ENCODE data around the gene PSMD3. TPM values are rescaled to one million over a fixed set of nuclear protein-coding genes. Genes with fewer than 3 reads are reported as not detected.

Gene PSMD3
- total and polyA plus RNA-seq, 9 donors: 67.6 to 110 (median 94.3) TPM

- no peak for DNase-seq
- Histone ChIP-seq H3K27me3 (ENCODE audit: control insufficient read depth, insufficient read depth, low read length) (no peaks in the 10 kb centered on the region), H3K9me3 (replicated peaks; ENCODE audit: control insufficient read depth, low read depth, low read length) (no peaks in the 10 kb centered on the region), H3K4me3 (ENCODE audit: low read length) (no peak overlapping the region), H3K36me3 (ENCODE audit: control insufficient read depth, insufficient read depth, low read length) (no peaks in the 10 kb centered on the region), H3K4me1 (ENCODE audit: control insufficient read depth, insufficient read depth, low read length) (peaks cover 23% of the 10 kb centered on the region), H3K27ac (ENCODE audit: low read length) (no peak overlapping the region)
- no CpG with 5 or more reads among the region's 4 CpGs for WGBS (ENCODE audit: insufficient coverage)
These were observed 25.7 kb upstream of the PSMD3 start for GRCh38 chr17:39954876-39955275.

GRCh38 chr17:39955726-39956225, 24.8 kb upstream of the PSMD3 start:
- no peaks in the 10 kb centered on the region for H3K27me3 ChIP-seq (ENCODE audit: control insufficient read depth, insufficient read depth, low read length)
- WGBS (ENCODE audit: insufficient coverage): no CpG with 5 or more reads among the region's 4 CpGs
- H3K4me1 ChIP-seq (ENCODE audit: control insufficient read depth, insufficient read depth, low read length): peaks cover 19% of the 10 kb centered on the region
- no peak for DNase-seq
- H3K27ac ChIP-seq (ENCODE audit: low read length): no peak overlapping the region
- H3K36me3 ChIP-seq (ENCODE audit: control insufficient read depth, insufficient read depth, low read length): no peaks in the 10 kb centered on the region
- H3K9me3 ChIP-seq (replicated peaks; ENCODE audit: control insufficient read depth, low read depth, low read length): no peaks in the 10 kb centered on the region
- no peak overlapping the region for H3K4me3 ChIP-seq (ENCODE audit: low read length)

- Histone ChIP-seq H3K27me3 (ENCODE audit: control insufficient read depth, insufficient read depth, low read length) (peaks cover 6% of the 10 kb centered on the region), H3K4me3 (ENCODE audit: low read length) (no peak overlapping the region), H3K9me3 (replicated peaks; ENCODE audit: control insufficient read depth, low read depth, low read length) (no peaks in the 10 kb centered on the region), H3K4me1 (ENCODE audit: control insufficient read depth, insufficient read depth, low read length) (peaks cover 3% of the 10 kb centered on the region), H3K36me3 (ENCODE audit: control insufficient read depth, insufficient read depth, low read length) (no peaks in the 10 kb centered on the region), H3K27ac (ENCODE audit: low read length) (no peak overlapping the region)
- no peak for DNase-seq
- WGBS (ENCODE audit: insufficient coverage): 42% methylated on average over 5 of the region's 8 CpGs
These were observed 20.0 kb upstream of the PSMD3 start for GRCh38 chr17:39960524-39961041.

GRCh38 chr17:39962642-39963220, 17.9 kb upstream of the PSMD3 start, which contains the start of gene GSDMA:
Gene GSDMA, plus strand, starts transcription at chr17:39963004. Its CDS starts 2,684 bp downstream, at chr17:39965688.
- Histone ChIP-seq H3K4me3 (ENCODE audit: low read length) (no peak within 1 kb of the TSS), H3K36me3 (ENCODE audit: control insufficient read depth, insufficient read depth, low read length) (no peaks in the 10 kb centered on the region), H3K27ac (ENCODE audit: low read length) (no peak within 1 kb of the TSS), H3K4me1 (ENCODE audit: control insufficient read depth, insufficient read depth, low read length) (peaks cover 3% of the 10 kb centered on the region), H3K27me3 (ENCODE audit: control insufficient read depth, insufficient read depth, low read length) (peaks cover 11% of the 10 kb centered on the region), H3K9me3 (replicated peaks; ENCODE audit: control insufficient read depth, low read depth, low read length) (no peaks in the 10 kb centered on the region)
- 76% methylated on average over 2 of the region's 6 CpGs for WGBS (ENCODE audit: insufficient coverage)
- DNase-seq: no peak

- no peak for DNase-seq
- peaks cover 14% of the 10 kb centered on the region for H3K27me3 ChIP-seq (ENCODE audit: control insufficient read depth, insufficient read depth, low read length)
- no peaks in the 10 kb centered on the region for H3K36me3 ChIP-seq (ENCODE audit: control insufficient read depth, insufficient read depth, low read length)
- 79% methylated on average over 5 of the region's 6 CpGs for WGBS (ENCODE audit: insufficient coverage)
- no peaks in the 10 kb centered on the region for H3K9me3 ChIP-seq (replicated peaks; ENCODE audit: control insufficient read depth, low read depth, low read length)
- no peak overlapping the region for H3K4me3 ChIP-seq (ENCODE audit: low read length)
- peaks cover 3% of the 10 kb centered on the region for H3K4me1 ChIP-seq (ENCODE audit: control insufficient read depth, insufficient read depth, low read length)
- no peak overlapping the region for H3K27ac ChIP-seq (ENCODE audit: low read length)
These were observed 16.8 kb upstream of the PSMD3 start for GRCh38 chr17:39963829-39964228.

- H3K36me3 ChIP-seq (ENCODE audit: control insufficient read depth, insufficient read depth, low read length): no peaks in the 10 kb centered on the region
- 43% methylated on average over 7 of the region's 8 CpGs for WGBS (ENCODE audit: insufficient coverage)
- no peak overlapping the region for H3K4me3 ChIP-seq (ENCODE audit: low read length)
- H3K4me1 ChIP-seq (ENCODE audit: control insufficient read depth, insufficient read depth, low read length): no peaks in the 10 kb centered on the region
- no peak overlapping the region for H3K27ac ChIP-seq (ENCODE audit: low read length)
- H3K9me3 ChIP-seq (replicated peaks; ENCODE audit: control insufficient read depth, low read depth, low read length): no peaks in the 10 kb centered on the region
- DNase-seq: no peak
- H3K27me3 ChIP-seq (ENCODE audit: control insufficient read depth, insufficient read depth, low read length): peaks cover 21% of the 10 kb centered on the region
These were observed 15.4 kb upstream of the PSMD3 start for GRCh38 chr17:39965017-39965699.

GRCh38 chr17:39966771-39967170, 13.8 kb upstream of the PSMD3 start:
- Histone ChIP-seq H3K4me3 (ENCODE audit: low read length) (no peak overlapping the region), H3K9me3 (replicated peaks; ENCODE audit: control insufficient read depth, low read depth, low read length) (no peaks in the 10 kb centered on the region), H3K36me3 (ENCODE audit: control insufficient read depth, insufficient read depth, low read length) (no peaks in the 10 kb centered on the region), H3K27ac (ENCODE audit: low read length) (no peak overlapping the region), H3K27me3 (ENCODE audit: control insufficient read depth, insufficient read depth, low read length) (peaks cover 34% of the 10 kb centered on the region), H3K4me1 (ENCODE audit: control insufficient read depth, insufficient read depth, low read length) (no peaks in the 10 kb centered on the region)
- no peak for DNase-seq
- 92% methylated on average over 2 of the region's 6 CpGs for WGBS (ENCODE audit: insufficient coverage)

- WGBS (ENCODE audit: insufficient coverage): 33% methylated on average over 1 of the region's 2 CpGs
- Histone ChIP-seq H3K4me1 (ENCODE audit: control insufficient read depth, insufficient read depth, low read length) (no peaks in the 10 kb centered on the region), H3K9me3 (replicated peaks; ENCODE audit: control insufficient read depth, low read depth, low read length) (no peaks in the 10 kb centered on the region), H3K27ac (ENCODE audit: low read length) (no peak overlapping the region), H3K36me3 (ENCODE audit: control insufficient read depth, insufficient read depth, low read length) (no peaks in the 10 kb centered on the region), H3K27me3 (ENCODE audit: control insufficient read depth, insufficient read depth, low read length) (peaks cover 37% of the 10 kb centered on the region), H3K4me3 (ENCODE audit: low read length) (no peak overlapping the region)
- DNase-seq: no peak
These were observed 11.8 kb upstream of the PSMD3 start for GRCh38 chr17:39968761-39969160.

- Histone ChIP-seq H3K36me3 (ENCODE audit: control insufficient read depth, insufficient read depth, low read length) (no peaks in the 10 kb centered on the region), H3K4me1 (ENCODE audit: control insufficient read depth, insufficient read depth, low read length) (no peaks in the 10 kb centered on the region), H3K9me3 (replicated peaks; ENCODE audit: control insufficient read depth, low read depth, low read length) (no peaks in the 10 kb centered on the region), H3K27ac (ENCODE audit: low read length) (no peak overlapping the region), H3K27me3 (ENCODE audit: control insufficient read depth, insufficient read depth, low read length) (peaks cover 37% of the 10 kb centered on the region), H3K4me3 (ENCODE audit: low read length) (no peak overlapping the region)
- WGBS (ENCODE audit: insufficient coverage): 70% methylated on average over 6 of the region's 6 CpGs
- no peak for DNase-seq
These were observed 11.2 kb upstream of the PSMD3 start for GRCh38 chr17:39969375-39969774.

GRCh38 chr17:39970157-39970692, 10.4 kb upstream of the PSMD3 start:
- H3K4me1 ChIP-seq (ENCODE audit: control insufficient read depth, insufficient read depth, low read length): no peaks in the 10 kb centered on the region
- DNase-seq: no peak
- no peaks in the 10 kb centered on the region for H3K9me3 ChIP-seq (replicated peaks; ENCODE audit: control insufficient read depth, low read depth, low read length)
- no peaks in the 10 kb centered on the region for H3K36me3 ChIP-seq (ENCODE audit: control insufficient read depth, insufficient read depth, low read length)
- WGBS (ENCODE audit: insufficient coverage): 40% methylated on average over 3 of the region's 7 CpGs
- no peak overlapping the region for H3K27ac ChIP-seq (ENCODE audit: low read length)
- no peak overlapping the region for H3K4me3 ChIP-seq (ENCODE audit: low read length)
- peaks cover 37% of the 10 kb centered on the region for H3K27me3 ChIP-seq (ENCODE audit: control insufficient read depth, insufficient read depth, low read length)

Data from muscle of leg (tissue), 11 donors.